Tibial nerve (tissue), 4 donors: Measurements from ENCODE around the gene CHCHD1.

ENCODE experiments used
- CTCF ChIP-seq, 5 experiments: fragments of 200-600 bp in 3 of 5; fragments of 450-650 bp in 2 of 5; sonication (generic) in 3 of 5; IDR thresholded peaks; one replicate each; pipeline ENCODE4 v1.5.1; 2016 to 2019; ENCODE audit warnings: antibody characterized with exemption in 5 of 5, mild to moderate bottlenecking in 3 of 5, moderate library complexity in 2 of 5
- EP300 ChIP-seq, 2 donors: sonication (generic); formaldehyde crosslinking; IDR thresholded peaks; one replicate each; pipeline ENCODE4 v1.6.1; 2017; ENCODE audit warnings: antibody characterized with exemption in 2 of 2, mild to moderate bottlenecking in 1 of 2
- POLR2A ChIP-seq, 2 donors: fragments of 450-650 bp; IDR thresholded peaks; one replicate each; pipeline ENCODE4 v1.6.1; 2017; ENCODE audit warnings: antibody characterized with exemption in 2 of 2, mild to moderate bottlenecking in 2 of 2, moderate library complexity in 2 of 2

DNA sequence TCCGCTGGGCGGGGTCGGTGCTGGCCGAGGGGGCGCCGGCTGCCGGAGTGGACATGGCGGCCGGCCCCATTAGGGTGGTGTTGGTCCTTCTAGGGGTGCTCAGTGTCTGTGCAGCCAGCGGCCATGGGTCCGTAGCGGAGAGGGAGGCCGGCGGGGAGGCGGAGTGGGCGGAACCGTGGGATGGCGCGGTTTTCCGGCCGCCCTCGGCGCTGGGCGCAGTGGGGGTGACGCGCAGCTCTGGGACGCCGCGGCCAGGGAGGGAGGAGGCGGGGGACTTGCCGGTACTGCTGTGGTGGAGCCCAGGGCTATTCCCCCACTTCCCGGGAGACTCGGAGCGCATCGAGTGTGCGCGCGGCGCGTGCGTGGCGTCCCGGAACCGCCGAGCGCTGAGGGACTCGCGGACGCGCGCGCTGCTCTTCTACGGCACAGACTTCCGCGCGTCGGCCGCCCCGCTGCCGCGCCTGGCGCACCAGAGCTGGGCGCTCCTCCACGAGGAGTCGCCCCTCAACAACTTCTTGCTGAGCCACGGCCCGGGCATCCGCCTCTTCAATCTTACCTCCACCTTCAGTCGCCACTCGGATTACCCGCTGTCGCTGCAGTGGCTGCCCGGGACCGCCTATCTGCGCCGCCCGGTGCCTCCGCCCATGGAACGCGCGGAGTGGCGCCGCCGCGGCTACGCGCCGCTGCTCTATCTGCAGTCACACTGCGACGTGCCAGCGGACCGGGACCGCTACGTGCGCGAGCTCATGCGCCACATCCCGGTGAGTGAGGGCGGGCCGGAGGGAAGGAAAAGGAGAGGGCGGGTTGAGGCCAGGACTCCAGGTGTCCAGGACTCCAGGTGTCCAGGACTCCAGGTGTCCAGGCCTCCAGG lies 9.3 kb upstream of the CHCHD1 start:
- peak in 3 of 5 experiments; percentile 4 to 17 (median 7) for TF ChIP-seq CTCF (IDR thresholded peaks at IDR 0.05)
- peak; percentile 79 to 89 for TF ChIP-seq POLR2A (IDR thresholded peaks at IDR 0.05)
- TF ChIP-seq EP300 (IDR thresholded peaks at IDR 0.05), result peak; percentile 83 to 96
